ENCODE data around the gene ATP10D. TPM values are rescaled to one million over a fixed set of nuclear protein-coding genes. Genes with fewer than 3 reads are reported as not detected.

ATP10D gene
- total and polyA plus RNA-seq, 8 donors: 1.5 to 72.9 (median 7.3) TPM

DNA sequence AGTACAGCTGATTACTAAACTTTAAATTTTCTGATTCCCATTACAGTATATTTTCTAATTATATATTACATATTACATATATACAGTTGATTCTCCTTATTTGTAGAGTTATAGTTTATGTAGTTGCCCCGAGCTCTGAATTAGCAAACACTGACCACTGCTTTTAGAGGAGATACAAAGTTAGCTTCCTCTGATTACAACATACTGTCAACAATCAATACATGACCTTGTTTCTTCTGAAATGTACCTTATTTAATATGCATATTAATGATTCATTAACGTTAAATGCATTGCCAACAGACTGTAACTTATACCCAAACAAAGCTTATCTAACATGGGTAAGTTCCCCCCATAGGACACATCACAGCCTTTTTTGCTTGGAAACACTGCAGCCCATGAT is 81.5 kb downstream of the ATP10D start:
- intact Hi-C loops (cut with DNase I; ENCODE audit: low total_unique reads): no loop called here
- Histone ChIP-seq H3K36me3 (peaks cover 7 to 69% (median 42%) of the 10 kb centered on the region in 4 donors), H3K4me1 (peaks cover 0 to 8% (median 0%) of the 10 kb centered on the region in 4 donors), H3K4me3 (no peak overlapping the region), H3K9me3 (no peaks in the 10 kb centered on the region), H3K27ac (no peak overlapping the region), H3K27me3 (no peaks in the 10 kb centered on the region)
- 81 to 94% (median 88%) methylated on average over 2 of the region's 2 CpGs for WGBS, 5 donors
- TF ChIP-seq EP300 (IDR thresholded peaks at IDR 0.05) (no peak), POLR2A (IDR thresholded peaks at IDR 0.05) (no peak)
- TF ChIP-seq, protein P1, sequence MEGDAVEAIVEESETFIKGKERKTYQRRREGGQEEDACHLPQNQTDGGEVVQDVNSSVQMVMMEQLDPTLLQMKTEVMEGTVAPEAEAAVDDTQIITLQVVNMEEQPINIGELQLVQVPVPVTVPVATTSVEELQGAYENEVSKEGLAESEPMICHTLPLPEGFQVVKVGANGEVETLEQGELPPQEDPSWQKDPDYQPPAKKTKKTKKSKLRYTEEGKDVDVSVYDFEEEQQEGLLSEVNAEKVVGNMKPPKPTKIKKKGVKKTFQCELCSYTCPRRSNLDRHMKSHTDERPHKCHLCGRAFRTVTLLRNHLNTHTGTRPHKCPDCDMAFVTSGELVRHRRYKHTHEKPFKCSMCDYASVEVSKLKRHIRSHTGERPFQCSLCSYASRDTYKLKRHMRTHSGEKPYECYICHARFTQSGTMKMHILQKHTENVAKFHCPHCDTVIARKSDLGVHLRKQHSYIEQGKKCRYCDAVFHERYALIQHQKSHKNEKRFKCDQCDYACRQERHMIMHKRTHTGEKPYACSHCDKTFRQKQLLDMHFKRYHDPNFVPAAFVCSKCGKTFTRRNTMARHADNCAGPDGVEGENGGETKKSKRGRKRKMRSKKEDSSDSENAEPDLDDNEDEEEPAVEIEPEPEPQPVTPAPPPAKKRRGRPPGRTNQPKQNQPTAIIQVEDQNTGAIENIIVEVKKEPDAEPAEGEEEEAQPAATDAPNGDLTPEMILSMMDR (IDR thresholded peaks at IDR 0.05): no peak
- DNase-seq: no peak

DNA sequence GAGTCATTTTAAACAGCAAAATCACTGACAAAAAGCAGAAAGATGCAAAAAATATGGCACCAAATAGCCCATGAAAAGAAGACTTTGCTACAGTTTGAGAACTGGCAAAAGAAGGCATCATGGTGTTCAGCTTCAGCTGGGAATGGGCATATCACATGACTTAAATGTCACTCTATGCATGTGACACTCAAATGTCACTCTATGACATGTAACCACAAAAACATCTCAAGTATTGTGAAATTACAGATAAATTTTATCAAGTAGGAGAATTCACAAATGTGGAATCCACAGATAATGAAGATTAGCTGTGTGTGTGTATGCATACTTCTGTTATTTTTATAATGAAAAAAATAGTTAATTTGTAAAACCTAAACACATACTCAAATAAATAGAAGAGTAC is 81.9 kb downstream of the ATP10D start:
- Histone ChIP-seq H3K4me3 (no peak overlapping the region), H3K36me3 (peaks cover 7 to 70% (median 43%) of the 10 kb centered on the region in 4 donors), H3K27ac (no peak overlapping the region), H3K9me3 (no peaks in the 10 kb centered on the region), H3K4me1 (peaks cover 0 to 8% (median 0%) of the 10 kb centered on the region in 4 donors), H3K27me3 (no peaks in the 10 kb centered on the region)
- intact Hi-C loops (cut with DNase I; ENCODE audit: low total_unique reads): no loop called here
- DNase-seq: no peak
- TF ChIP-seq POLR2A (IDR thresholded peaks at IDR 0.05) (no peak), POLR2AphosphoS5 (IDR thresholded peaks at IDR 0.05) (no peak), EP300 (IDR thresholded peaks at IDR 0.05) (no peak)
- TF ChIP-seq, protein P1 (IDR thresholded peaks at IDR 0.05): no peak

DNA sequence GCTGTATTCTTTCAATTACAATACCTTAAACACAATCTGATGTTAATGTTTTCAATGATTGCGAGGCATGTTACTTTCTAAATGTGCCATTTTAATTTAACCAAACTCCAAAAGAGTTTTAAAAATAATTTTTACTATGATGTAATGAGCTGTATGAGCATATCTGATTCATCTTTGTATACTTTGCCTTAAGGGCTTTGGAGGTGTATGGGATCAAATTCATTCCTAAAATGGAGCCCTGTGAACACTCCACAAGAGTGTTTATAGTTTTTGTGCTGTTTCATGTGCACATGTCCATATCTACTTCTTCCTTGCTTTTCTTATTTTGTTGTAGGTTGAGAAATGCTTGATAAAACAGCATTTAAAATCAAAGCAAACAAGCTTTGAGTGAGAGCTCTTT is 82.4 kb downstream of the ATP10D start:
- 97 to 100% (median 99%) methylated on average over 1 of the region's 1 CpG for WGBS, 5 donors
- no peak for DNase-seq
- H3K36me3 ChIP-seq: peaks cover 7 to 72% (median 47%) of the 10 kb centered on the region in 4 donors

DNA sequence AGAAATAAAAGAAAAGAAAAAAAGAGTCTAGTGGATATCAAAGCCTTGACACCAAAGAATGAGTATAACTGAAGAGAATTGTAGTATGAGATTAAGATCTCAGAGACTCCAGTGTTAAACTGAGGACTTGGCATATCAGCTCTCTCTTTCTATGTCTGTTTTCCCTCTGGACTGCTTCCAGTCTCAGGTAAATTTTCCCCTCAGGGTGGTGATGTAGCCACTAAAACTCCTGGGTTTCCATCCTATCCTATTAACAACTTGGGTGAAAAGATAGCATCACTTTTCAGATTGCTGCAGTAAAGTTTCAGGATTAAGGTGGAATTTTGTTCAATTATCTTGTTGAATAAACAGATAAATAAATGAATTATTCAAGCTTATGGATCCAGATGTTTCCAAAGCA is 85.7 kb downstream of the ATP10D start:
- no peak for DNase-seq
- Histone ChIP-seq H3K36me3 (peaks cover 7 to 82% (median 78%) of the 10 kb centered on the region in 4 donors), H3K4me3 (no peak overlapping the region), H3K27me3 (no peaks in the 10 kb centered on the region), H3K9me3 (no peaks in the 10 kb centered on the region), H3K4me1 (no peaks in the 10 kb centered on the region), H3K27ac (no peak overlapping the region)
- intact Hi-C loops (cut with DNase I; ENCODE audit: low total_unique reads): no loop called here
- TF ChIP-seq POLR2AphosphoS5 (IDR thresholded peaks at IDR 0.05) (no peak), EP300 (IDR thresholded peaks at IDR 0.05) (no peak), POLR2A (IDR thresholded peaks at IDR 0.05) (no peak)
- TF ChIP-seq, protein P1 (IDR thresholded peaks at IDR 0.05): no peak

More for the DNA sequence above, 82.4 kb downstream of the ATP10D start:
- TF ChIP-seq, protein P1 (IDR thresholded peaks at IDR 0.05): no peak
- TF ChIP-seq EP300 (IDR thresholded peaks at IDR 0.05) (no peak), POLR2AphosphoS5 (IDR thresholded peaks at IDR 0.05) (no peak), POLR2A (IDR thresholded peaks at IDR 0.05) (no peak)
- H3K4me1 ChIP-seq: peaks cover 0 to 8% (median 0%) of the 10 kb centered on the region in 4 donors
- no peak overlapping the region for H3K27ac ChIP-seq
- no peak overlapping the region for H3K4me3 ChIP-seq
- H3K9me3 ChIP-seq: no peaks in the 10 kb centered on the region
- no peaks in the 10 kb centered on the region for H3K27me3 ChIP-seq
- intact Hi-C loops (cut with DNase I; ENCODE audit: low total_unique reads): no loop called here
